Smooth muscle cell (in vitro differentiated cells): ENCODE data around the gene PPP4R1. TPM values are rescaled to one million over a fixed set of nuclear protein-coding genes. Genes with fewer than 3 reads are reported as not detected.

Experiments used
- DNase-seq: peaks from one replicate; lab custom pipeline; 2025; ENCODE audit not compliant: unreplicated experiment; lab: John Stamatoyannopoulos, UW
- H2AFZ ChIP-seq: fragments of 200-600 bp; sonication (generic); 2 replicates; pipeline ENCODE4 v1.6.0; 2016; ENCODE audit warnings: antibody characterized with exemption, low read depth, mild to moderate bottlenecking
- H3F3A ChIP-seq: fragments of 200-600 bp; sonication (generic); 2 replicates; pipeline ENCODE4 v1.6.0; 2017; ENCODE audit warnings: antibody characterized with exemption, low read depth
- H3K27ac ChIP-seq: fragments of 200-600 bp; sonication (generic); 2 replicates; pipeline ENCODE4 v1.5.1; 2016; ENCODE audit warnings: low read depth, mild to moderate bottlenecking
- H3K27me3 ChIP-seq: fragments of 200-600 bp; sonication (generic); 2 replicates; pipeline ENCODE4 v1.6.1; 2016; ENCODE audit warnings: low read depth, mild to moderate bottlenecking
- H3K36me3 ChIP-seq: fragments of 200-600 bp; sonication (generic); 2 replicates; pipeline ENCODE4 v1.5.1; 2016; ENCODE audit warnings: low read depth
- H3K4me1 ChIP-seq: fragments of 200-600 bp; sonication (generic); 2 replicates; pipeline ENCODE4 v1.5.1; 2016; ENCODE audit warnings: low read depth
- H3K4me2 ChIP-seq: fragments of 200-600 bp; sonication (generic); 2 replicates; pipeline ENCODE4 v1.6.0; 2016; ENCODE audit warnings: mild to moderate bottlenecking
- H3K4me3 ChIP-seq: fragments of 200-600 bp; sonication (generic); 2 replicates; pipeline ENCODE4 v1.5.1; 2016; ENCODE audit warnings: mild to moderate bottlenecking
- H3K79me2 ChIP-seq: fragments of 200-600 bp; sonication (generic); 2 replicates; pipeline ENCODE4 v1.6.0; 2016; ENCODE audit warnings: low read depth, mild to moderate bottlenecking
- H3K9ac ChIP-seq: fragments of 200-600 bp; sonication (generic); 2 replicates; pipeline ENCODE4 v1.6.0; 2016; ENCODE audit warnings: low read depth
- H3K9me3 ChIP-seq: fragments of 200-600 bp; sonication (generic); replicated peaks from 2 replicates; pipeline ENCODE4 v1.5.1; 2016; ENCODE audit warnings: low read depth
- H4K20me1 ChIP-seq: fragments of 200-600 bp; sonication (generic); 2 replicates; pipeline ENCODE4 v1.6.0; 2016; ENCODE audit warnings: low read depth
- WGBS: methylation state at CpG from one replicate; pipeline ENCODE4 v1.1.7; 2016; ENCODE audit warnings: low lambda C conversion rate; 5-methylcytosine and 5-hydroxymethylcytosine counted together
- polyA plus RNA-seq: library from polyadenylated mRNA; unstranded; fragments of >200 nt; fragmentation: Nextera tagmentation; extraction: Ambion mirVana; gene quantifications from 2 replicates; pipeline ENCODE4 v1.2.1, GENCODE V29; 2016
- total RNA-seq: library from RNA; depleted of rRNA; stranded (reverse); fragments of >200 nt; gene quantifications from 2 replicates; pipeline ENCODE4 v1.2.3, GENCODE V29; 2014
- TF ChIP-seq, protein P1 (sequence below): fragments of 200-600 bp; sonication (generic); IDR thresholded peaks from 2 replicates; pipeline ENCODE4 v1.5.1; 2017; ENCODE audit warnings: borderline replicate concordance, mild to moderate bottlenecking, antibody characterized with exemption; ENCODE audit not compliant: insufficient read depth, poor library complexity, severe bottlenecking

Gene PPP4R1
- total and polyA plus RNA-seq, 2 experiments from 2014 or later = 25.9 to 78.4 TPM

GRCh38 chr18:9557250-9557943, 57.0 kb downstream of the PPP4R1 start:
- no peaks in the 10 kb centered on the region for H3F3A ChIP-seq
- no peak overlapping the region for H2AFZ ChIP-seq
- TF ChIP-seq, protein P1, sequence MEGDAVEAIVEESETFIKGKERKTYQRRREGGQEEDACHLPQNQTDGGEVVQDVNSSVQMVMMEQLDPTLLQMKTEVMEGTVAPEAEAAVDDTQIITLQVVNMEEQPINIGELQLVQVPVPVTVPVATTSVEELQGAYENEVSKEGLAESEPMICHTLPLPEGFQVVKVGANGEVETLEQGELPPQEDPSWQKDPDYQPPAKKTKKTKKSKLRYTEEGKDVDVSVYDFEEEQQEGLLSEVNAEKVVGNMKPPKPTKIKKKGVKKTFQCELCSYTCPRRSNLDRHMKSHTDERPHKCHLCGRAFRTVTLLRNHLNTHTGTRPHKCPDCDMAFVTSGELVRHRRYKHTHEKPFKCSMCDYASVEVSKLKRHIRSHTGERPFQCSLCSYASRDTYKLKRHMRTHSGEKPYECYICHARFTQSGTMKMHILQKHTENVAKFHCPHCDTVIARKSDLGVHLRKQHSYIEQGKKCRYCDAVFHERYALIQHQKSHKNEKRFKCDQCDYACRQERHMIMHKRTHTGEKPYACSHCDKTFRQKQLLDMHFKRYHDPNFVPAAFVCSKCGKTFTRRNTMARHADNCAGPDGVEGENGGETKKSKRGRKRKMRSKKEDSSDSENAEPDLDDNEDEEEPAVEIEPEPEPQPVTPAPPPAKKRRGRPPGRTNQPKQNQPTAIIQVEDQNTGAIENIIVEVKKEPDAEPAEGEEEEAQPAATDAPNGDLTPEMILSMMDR = no peak
- no peaks in the 10 kb centered on the region for H3K27me3 ChIP-seq
- no peak overlapping the region for H3K27ac ChIP-seq
- no peak for DNase-seq
- no peak overlapping the region for H3K4me3 ChIP-seq
- H3K9me3 ChIP-seq = no peaks in the 10 kb centered on the region
- WGBS = 89% methylated on average over 13 of the region's 13 CpGs
- no peaks in the 10 kb centered on the region for H3K4me1 ChIP-seq
- H3K36me3 ChIP-seq = peaks cover 51% of the 10 kb centered on the region
- peaks cover 1% of the 10 kb centered on the region for H4K20me1 ChIP-seq
- H3K9ac ChIP-seq = no peak overlapping the region
- no peak overlapping the region for H3K4me2 ChIP-seq
- H3K79me2 ChIP-seq = peaks cover 10% of the 10 kb centered on the region

- no peaks in the 10 kb centered on the region for H3K27me3 ChIP-seq
- peaks cover 23% of the 10 kb centered on the region for H4K20me1 ChIP-seq
- TF ChIP-seq, protein P1 = no peak
- no peak for DNase-seq
- no peak overlapping the region for H2AFZ ChIP-seq
- no peak overlapping the region for H3K4me3 ChIP-seq
- H3K4me2 ChIP-seq = no peak overlapping the region
- 97% methylated on average over 4 of the region's 4 CpGs for WGBS
- peaks cover 52% of the 10 kb centered on the region for H3K36me3 ChIP-seq
- H3K4me1 ChIP-seq = no peaks in the 10 kb centered on the region
- H3K9ac ChIP-seq = no peak overlapping the region
- H3K27ac ChIP-seq = no peak overlapping the region
- peaks cover 10% of the 10 kb centered on the region for H3K79me2 ChIP-seq
- no peaks in the 10 kb centered on the region for H3K9me3 ChIP-seq
- no peaks in the 10 kb centered on the region for H3F3A ChIP-seq
These were observed 61.7 kb downstream of the PPP4R1 start for GRCh38 chr18:9552616-9553015.

GRCh38 chr18:9552191-9552590, 62.2 kb downstream of the PPP4R1 start:
- H3K27me3 ChIP-seq = no peaks in the 10 kb centered on the region
- TF ChIP-seq, protein P1 = no peak

GRCh38 chr18:9550429-9550828, 63.9 kb downstream of the PPP4R1 start:
- H3K36me3 ChIP-seq = peaks cover 51% of the 10 kb centered on the region
- no peak overlapping the region for H3K27ac ChIP-seq
- H3K4me2 ChIP-seq = no peak overlapping the region
- no peak overlapping the region for H2AFZ ChIP-seq
- no peak for DNase-seq
- WGBS = 94% methylated on average over 4 of the region's 4 CpGs
- H3K79me2 ChIP-seq = peaks cover 10% of the 10 kb centered on the region
- TF ChIP-seq, protein P1 = no peak
- no peak overlapping the region for H3K9ac ChIP-seq
- H3K4me1 ChIP-seq = no peaks in the 10 kb centered on the region
- no peaks in the 10 kb centered on the region for H3F3A ChIP-seq
- H3K4me3 ChIP-seq = no peak overlapping the region
- no peaks in the 10 kb centered on the region for H3K27me3 ChIP-seq
- peaks cover 31% of the 10 kb centered on the region for H4K20me1 ChIP-seq
- H3K9me3 ChIP-seq = no peaks in the 10 kb centered on the region

More at GRCh38 chr18:9552191-9552590, 62.2 kb downstream of the PPP4R1 start:
- Histone ChIP-seq H3K9ac (no peak overlapping the region), H3K79me2 (peaks cover 10% of the 10 kb centered on the region), H3K9me3 (no peaks in the 10 kb centered on the region), H3K4me2 (no peak overlapping the region), H3K4me3 (no peak overlapping the region), H2AFZ (no peak overlapping the region), H4K20me1 (peaks cover 23% of the 10 kb centered on the region), H3K36me3 (peaks cover 51% of the 10 kb centered on the region), H3F3A (no peaks in the 10 kb centered on the region), H3K27ac (no peak overlapping the region), H3K4me1 (no peaks in the 10 kb centered on the region)
- WGBS = over 99% methylated on average over 3 of the region's 3 CpGs
- DNase-seq = no peak
